ENCODE results near the gene SMIM30. TPM values are rescaled to one million over a fixed set of nuclear protein-coding genes. Genes with fewer than 3 reads are reported as not detected.

The SMIM30 gene
- total RNA-seq, 1 experiment from 2014 or later, result 28.9 TPM

GRCh38 chr7:113109718-113110117 lies 8.6 kb downstream of the SMIM30 start:
- Histone ChIP-seq H3F3A (ENCODE audit: low read length, unreplicated experiment) (no peaks in the 10 kb centered on the region), H3K9me3 (ENCODE audit: low read length) (no peaks in the 10 kb centered on the region), H3K4me1 (ENCODE audit: insufficient read depth, low read length) (no peaks in the 10 kb centered on the region), H3K4me2 (ENCODE audit: low read length) (no peak overlapping the region), H2AFZ (ENCODE audit: low read length) (no peak overlapping the region), H3K9me2 (replicated peaks; ENCODE audit: low read length) (no peaks in the 10 kb centered on the region), H3K36me3 (ENCODE audit: low read depth, low read length) (no peaks in the 10 kb centered on the region), H3K79me2 (ENCODE audit: low read length) (no peaks in the 10 kb centered on the region), H3K27me3 (ENCODE audit: low read length) (no peaks in the 10 kb centered on the region), H3K27ac (ENCODE audit: low read length) (no peak overlapping the region), H4K20me1 (ENCODE audit: low read length) (no peaks in the 10 kb centered on the region), H3K9ac (ENCODE audit: low read length) (no peak overlapping the region), H3K4me3 (ENCODE audit: low read length) (no peak overlapping the region)
- BruUV-seq (replicated peaks), result no TSS peak
- ChIA-PET CTCF (no interaction called here), POLR2A (ENCODE audit: unreplicated experiment) (no interaction called here)
- no peak for TF ChIP-seq EZH2 (IDR thresholded peaks at IDR 0.05; ENCODE audit: low read length, unreplicated experiment)
- no peak for TF ChIP-seq EZH2phosphoT487 (IDR thresholded peaks at IDR 0.05; ENCODE audit: borderline replicate concordance, low read length)
- TF ChIP-seq, protein P1, sequence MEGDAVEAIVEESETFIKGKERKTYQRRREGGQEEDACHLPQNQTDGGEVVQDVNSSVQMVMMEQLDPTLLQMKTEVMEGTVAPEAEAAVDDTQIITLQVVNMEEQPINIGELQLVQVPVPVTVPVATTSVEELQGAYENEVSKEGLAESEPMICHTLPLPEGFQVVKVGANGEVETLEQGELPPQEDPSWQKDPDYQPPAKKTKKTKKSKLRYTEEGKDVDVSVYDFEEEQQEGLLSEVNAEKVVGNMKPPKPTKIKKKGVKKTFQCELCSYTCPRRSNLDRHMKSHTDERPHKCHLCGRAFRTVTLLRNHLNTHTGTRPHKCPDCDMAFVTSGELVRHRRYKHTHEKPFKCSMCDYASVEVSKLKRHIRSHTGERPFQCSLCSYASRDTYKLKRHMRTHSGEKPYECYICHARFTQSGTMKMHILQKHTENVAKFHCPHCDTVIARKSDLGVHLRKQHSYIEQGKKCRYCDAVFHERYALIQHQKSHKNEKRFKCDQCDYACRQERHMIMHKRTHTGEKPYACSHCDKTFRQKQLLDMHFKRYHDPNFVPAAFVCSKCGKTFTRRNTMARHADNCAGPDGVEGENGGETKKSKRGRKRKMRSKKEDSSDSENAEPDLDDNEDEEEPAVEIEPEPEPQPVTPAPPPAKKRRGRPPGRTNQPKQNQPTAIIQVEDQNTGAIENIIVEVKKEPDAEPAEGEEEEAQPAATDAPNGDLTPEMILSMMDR (conservative IDR thresholded peaks at IDR 0.05; ENCODE audit: low read depth, low read length), result no peak
- DNase-seq (no peak), ATAC-seq (no peak)
- intact Hi-C loops (cut with micrococcal nuclease), result loop anchor here (10.0 kb wide), 1 partner anchor 165 kb away; no protein-coding TSS in a partner anchor

DNA sequence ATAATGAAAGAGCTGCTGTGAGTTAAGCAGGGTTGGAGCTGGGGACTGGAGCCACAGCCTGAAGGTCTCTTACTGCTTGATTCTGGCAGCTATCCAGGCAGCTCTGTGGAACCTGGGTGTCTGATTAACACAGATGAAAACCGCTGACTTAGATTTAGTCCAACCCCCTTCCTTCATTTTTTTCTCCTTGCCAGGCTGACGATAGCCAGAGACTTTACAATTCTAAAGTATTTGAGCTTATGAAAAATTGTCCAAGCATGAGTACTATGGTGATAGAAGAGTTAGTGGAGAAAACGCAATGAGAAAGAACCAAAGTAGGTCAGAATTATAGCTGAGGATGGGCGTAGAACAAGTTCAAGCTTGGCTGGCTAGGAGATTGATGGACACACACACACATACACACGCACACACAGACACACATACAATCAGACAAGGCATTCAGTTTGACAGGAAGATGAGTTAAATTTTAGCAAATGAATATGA lies 18.2 kb downstream of the SMIM30 start:
- CTCF ChIA-PET, result no interaction called here
- POLR2A ChIA-PET (ENCODE audit: unreplicated experiment), result no interaction called here
- TF ChIP-seq, protein P1 (conservative IDR thresholded peaks at IDR 0.05; ENCODE audit: low read depth, low read length), result no peak
- no peak for TF ChIP-seq EZH2 (IDR thresholded peaks at IDR 0.05; ENCODE audit: low read length, unreplicated experiment)
- TF ChIP-seq EZH2phosphoT487 (IDR thresholded peaks at IDR 0.05; ENCODE audit: borderline replicate concordance, low read length), result no peak
- H4K20me1 ChIP-seq (ENCODE audit: low read length), result no peaks in the 10 kb centered on the region
- H3K9ac ChIP-seq (ENCODE audit: low read length), result no peak overlapping the region
- H3K9me2 ChIP-seq (replicated peaks; ENCODE audit: low read length), result no peaks in the 10 kb centered on the region
- H3K79me2 ChIP-seq (ENCODE audit: low read length), result no peaks in the 10 kb centered on the region
- no peak for ATAC-seq
- H3K4me3 ChIP-seq (ENCODE audit: low read length), result no peak overlapping the region
- H3K36me3 ChIP-seq (ENCODE audit: low read depth, low read length), result no peaks in the 10 kb centered on the region
- no peak overlapping the region for H3K4me2 ChIP-seq (ENCODE audit: low read length)
- no peaks in the 10 kb centered on the region for H3K4me1 ChIP-seq (ENCODE audit: insufficient read depth, low read length)
- BruUV-seq (replicated peaks), result no TSS peak
- no peak overlapping the region for H2AFZ ChIP-seq (ENCODE audit: low read length)
- DNase-seq, result no peak
- no peak overlapping the region for H3K27ac ChIP-seq (ENCODE audit: low read length)
- H3K9me3 ChIP-seq (ENCODE audit: low read length), result no peaks in the 10 kb centered on the region
- H3F3A ChIP-seq (ENCODE audit: low read length, unreplicated experiment), result no peaks in the 10 kb centered on the region
- intact Hi-C loops (cut with micrococcal nuclease), result no loop called here
- peaks cover 14% of the 10 kb centered on the region; the same call in 1 of the 2 replicates for H3K27me3 ChIP-seq (ENCODE audit: low read length)

- DNase-seq (peak; percentile 40), ATAC-seq (peak; percentile 29; the same call in 1 of the 2 replicates)
- Histone ChIP-seq H3K9me2 (replicated peaks; ENCODE audit: low read length) (no peaks in the 10 kb centered on the region), H3K9ac (ENCODE audit: low read length) (no peak overlapping the region), H3K79me2 (ENCODE audit: low read length) (no peaks in the 10 kb centered on the region), H3F3A (ENCODE audit: low read length, unreplicated experiment) (no peaks in the 10 kb centered on the region), H3K27me3 (ENCODE audit: low read length) (peaks cover 19% of the 10 kb centered on the region; the same call in 1 of the 2 replicates), H3K4me1 (ENCODE audit: insufficient read depth, low read length) (no peaks in the 10 kb centered on the region), H4K20me1 (ENCODE audit: low read length) (no peaks in the 10 kb centered on the region), H3K36me3 (ENCODE audit: low read depth, low read length) (no peaks in the 10 kb centered on the region), H3K27ac (ENCODE audit: low read length) (no peak overlapping the region), H3K4me2 (ENCODE audit: low read length) (no peak overlapping the region), H2AFZ (ENCODE audit: low read length) (no peak overlapping the region), H3K4me3 (ENCODE audit: low read length) (no peak overlapping the region), H3K9me3 (ENCODE audit: low read length) (no peaks in the 10 kb centered on the region)
- no TSS peak for BruUV-seq (replicated peaks)
- intact Hi-C loops (cut with micrococcal nuclease), result no loop called here
- CTCF ChIA-PET, result no interaction called here
- POLR2A ChIA-PET (ENCODE audit: unreplicated experiment), result no interaction called here
- no peak for TF ChIP-seq EZH2phosphoT487 (IDR thresholded peaks at IDR 0.05; ENCODE audit: borderline replicate concordance, low read length)
- TF ChIP-seq, protein P1 (conservative IDR thresholded peaks at IDR 0.05; ENCODE audit: low read depth, low read length), result no peak
- TF ChIP-seq EZH2 (IDR thresholded peaks at IDR 0.05; ENCODE audit: low read length, unreplicated experiment), result no peak
Observed at GRCh38 chr7:113099284-113099919, 19.0 kb downstream of the SMIM30 start.

Measured in PC-3 (cell line).